CD14-positive monocyte (primary cell): ENCODE results near the gene ADIPOR1. TPM values are rescaled to one million over a fixed set of nuclear protein-coding genes. Genes with fewer than 3 reads are reported as not detected.

Source experiments
- DNase-seq, 3 donors: peaks; one replicate each; pipeline ENCODE4 v3.0.0-alpha.2; 2011 to 2022
- H2AFZ ChIP-seq: 2 replicates; pipeline ENCODE4 v1.6.0; 2012; ENCODE audit warnings: mild to moderate bottlenecking, low read depth, low read length, inconsistent platforms; ENCODE audit not compliant: insufficient read depth, poor library complexity, severe bottlenecking
- H3K27ac ChIP-seq, 2 donors: 1 replicate in 1 of 2; 2 replicates in 1 of 2; pipeline ENCODE4 v1.5.1; 2012 to 2013; ENCODE audit warnings: low read length in 2 of 2, control low read depth in 1 of 2, inconsistent platforms in 1 of 2, low read depth in 1 of 2, mild to moderate bottlenecking in 1 of 2
- H3K27me3 ChIP-seq, 2 donors: one replicate each; pipeline versions ENCODE4 v1.6.0 to v1.6.1; 2011 to 2013; ENCODE audit warnings: low read length in 2 of 2; ENCODE audit not compliant: control insufficient read depth in 2 of 2, insufficient read depth in 2 of 2
- H3K36me3 ChIP-seq, 2 donors: replicated peaks in 1 of 2; 1 replicate in 1 of 2; 2 replicates in 1 of 2; pipeline versions ENCODE4 v1.5.1 to v1.6.1; 2012 to 2013; ENCODE audit warnings: low read length in 2 of 2, control low read depth in 1 of 2, inconsistent platforms in 1 of 2, mild to moderate bottlenecking in 1 of 2; ENCODE audit not compliant: insufficient read depth in 2 of 2, control insufficient read depth in 1 of 2
- H3K4me1 ChIP-seq, 2 donors: 1 replicate in 1 of 2; 2 replicates in 1 of 2; pipeline versions ENCODE4 v1.5.1 to v1.6.1; 2012 to 2013; ENCODE audit warnings: low read length in 2 of 2, control low read depth in 1 of 2, inconsistent platforms in 1 of 2, mild to moderate bottlenecking in 1 of 2, moderate library complexity in 1 of 2; ENCODE audit not compliant: insufficient read depth in 2 of 2, control insufficient read depth in 1 of 2
- H3K4me2 ChIP-seq: replicated peaks from 2 replicates; pipeline ENCODE3; 2012; ENCODE audit warnings: low read length, moderate library complexity, mild to moderate bottlenecking; ENCODE audit not compliant: poor library complexity, severe bottlenecking; ENCODE audit errors: extremely low read depth
- H3K4me3 ChIP-seq, 3 experiments: fragments of 200-600 bp in 1 of 3; sonication (generic) in 1 of 3; replicated peaks in 1 of 3; 1 replicate in 2 of 3; 2 replicates in 1 of 3; pipeline ENCODE4 v1.5.1; 2011 to 2013; ENCODE audit warnings: low read length in 3 of 3, mild to moderate bottlenecking in 3 of 3, control low read depth in 2 of 3, low read depth in 2 of 3, inconsistent platforms in 1 of 3, moderate library complexity in 1 of 3
- H3K79me2 ChIP-seq: 2 replicates; pipeline ENCODE4 v1.6.0; 2012; ENCODE audit warnings: mild to moderate bottlenecking, control low read depth, inconsistent platforms, low read length, moderate library complexity; ENCODE audit not compliant: insufficient read depth
- H3K9ac ChIP-seq: 2 replicates; pipeline ENCODE4 v1.6.0; 2017; ENCODE audit warnings: low read length, mild to moderate bottlenecking; ENCODE audit not compliant: insufficient read depth, poor library complexity, severe bottlenecking
- H3K9me3 ChIP-seq, 2 donors: replicated peaks in 1 of 2; 1 replicate in 1 of 2; 2 replicates in 1 of 2; pipeline versions ENCODE4 v1.5.1 to v1.6.1; 2012 to 2013; ENCODE audit warnings: low read length in 2 of 2, control low read depth in 1 of 2; ENCODE audit not compliant: control insufficient read depth in 1 of 2, insufficient read depth in 1 of 2
- H4K20me1 ChIP-seq: 2 replicates; pipeline ENCODE4 v1.6.0; 2012; ENCODE audit warnings: mild to moderate bottlenecking, low read length, control low read depth, moderate library complexity; ENCODE audit not compliant: insufficient read depth
- H3K27ac Mint-ChIP-seq, 7 donors: one replicate each; pipeline ENCODE4 v1.8.0; 2020; ENCODE audit warnings: mild to moderate bottlenecking in 7 of 7, mixed read lengths in 7 of 7, moderate library complexity in 6 of 7, inconsistent platforms in 2 of 7
- H3K27me3 Mint-ChIP-seq, 3 donors: one replicate each; pipeline ENCODE4 v1.8.0; 2021 to 2022; ENCODE audit warnings: low read depth in 3 of 3, mild to moderate bottlenecking in 3 of 3, mixed read lengths in 3 of 3, moderate library complexity in 3 of 3, inconsistent platforms in 1 of 3
- H3K36me3 Mint-ChIP-seq, 2 donors: one replicate each; pipeline ENCODE4 v1.8.0; 2020; ENCODE audit warnings: mixed read lengths in 2 of 2, inconsistent platforms in 1 of 2, mild to moderate bottlenecking in 1 of 2
- H3K4me1 Mint-ChIP-seq: one replicate; pipeline ENCODE4 v1.8.0; 2020; ENCODE audit warnings: mild to moderate bottlenecking, mixed read lengths
- H3K4me3 Mint-ChIP-seq, 2 donors: one replicate each; pipeline ENCODE4 v1.8.0; 2020; ENCODE audit warnings: mild to moderate bottlenecking in 2 of 2, mixed read lengths in 2 of 2, moderate library complexity in 1 of 2
- H3K9me3 Mint-ChIP-seq, 7 donors: one replicate each; pipeline ENCODE4 v1.8.0; 2020 to 2022; ENCODE audit warnings: mixed read lengths in 7 of 7, mild to moderate bottlenecking in 6 of 7, moderate library complexity in 6 of 7, inconsistent platforms in 2 of 7
- CTCF ChIP-seq: fragments of 200-600 bp; IDR thresholded peaks from one replicate; pipeline ENCODE4 v1.8.0; 2022; ENCODE audit warnings: antibody characterized with exemption, mild to moderate bottlenecking
- WGBS: methylation state at CpG from one replicate; pipeline ENCODE4 v1.1.5; 2013; ENCODE audit warnings: missing lambda C conversion rate; ENCODE audit not compliant: insufficient coverage; 5-methylcytosine and 5-hydroxymethylcytosine counted together
- intact Hi-C, 2 donors: fragments of 100-400 bp; cut with micrococcal nuclease; formaldehyde crosslinking; loops; one replicate each; pipeline versions ENCODE4 v1.15.0 to v1.15.1; 2023
- polyA plus RNA-seq, 3 donors: library from polyadenylated mRNA; depleted of rRNA in 1 of 3; unstranded in 2 of 3; stranded (reverse) in 1 of 3; fragments of 300-500 nt in 2 of 3; fragments of >200 nt in 1 of 3; fragmentation: Illumina TruSeq in 2 of 3; gene quantifications; 1 replicate in 2 of 3; 2 replicates in 1 of 3; pipeline ENCODE4 v1.2.3, GENCODE V29; 2012 to 2021

Gene ADIPOR1
- polyA plus RNA-seq, 3 donors: 140 to 216 (median 197) TPM

GRCh38 chr1:202935844-202936243, 22.3 kb downstream of the ADIPOR1 start:
- H3K4me2 ChIP-seq: no peak overlapping the region
- no peak for TF ChIP-seq CTCF
- peaks cover 0 to 6% (median 2%) of the 10 kb centered on the region in 7 donors for H3K9me3 Mint-ChIP-seq
- intact Hi-C loops: no loop called here
- no peak for DNase-seq
- H3K4me1 ChIP-seq: no peaks in the 10 kb centered on the region
- no peak overlapping the region for H2AFZ ChIP-seq
- no peaks in the 10 kb centered on the region for H4K20me1 ChIP-seq
- H3K27ac Mint-ChIP-seq: no peak overlapping the region
- H3K36me3 ChIP-seq: peaks cover 6 to 19% of the 10 kb centered on the region in 2 donors
- H3K9ac ChIP-seq: no peak overlapping the region
- no peak overlapping the region for H3K4me3 Mint-ChIP-seq
- H3K4me3 ChIP-seq: no peak overlapping the region
- H3K27ac ChIP-seq: no peak overlapping the region
- WGBS: 100% methylated on average over 1 of the region's 3 CpGs
- H3K27me3 ChIP-seq: no peaks in the 10 kb centered on the region
- peaks cover 5 to 10% (median 7%) of the 10 kb centered on the region in 3 donors for H3K27me3 Mint-ChIP-seq
- no peaks in the 10 kb centered on the region for H3K4me1 Mint-ChIP-seq
- no peaks in the 10 kb centered on the region for H3K79me2 ChIP-seq
- H3K36me3 Mint-ChIP-seq: peaks cover 13 to 16% of the 10 kb centered on the region in 2 donors
- H3K9me3 ChIP-seq: no peaks in the 10 kb centered on the region

- no peak for DNase-seq
- Histone ChIP-seq H2AFZ (no peak overlapping the region), H3K27ac (no peak overlapping the region), H3K9me3 (no peaks in the 10 kb centered on the region), H3K79me2 (no peaks in the 10 kb centered on the region), H3K27me3 (no peaks in the 10 kb centered on the region), H3K4me3 (no peak overlapping the region), H4K20me1 (no peaks in the 10 kb centered on the region), H3K9ac (no peak overlapping the region), H3K4me1 (no peaks in the 10 kb centered on the region), H3K36me3 (peaks cover 0 to 8% of the 10 kb centered on the region in 2 donors), H3K4me2 (no peak overlapping the region)
- intact Hi-C loops: no loop called here
- peaks cover 2% of the 10 kb centered on the region for H3K4me1 Mint-ChIP-seq
- peaks cover 0 to 6% (median 2%) of the 10 kb centered on the region in 7 donors for H3K9me3 Mint-ChIP-seq
- no peak for TF ChIP-seq CTCF
- H3K27me3 Mint-ChIP-seq: peaks cover 5 to 13% (median 7%) of the 10 kb centered on the region in 3 donors
- H3K27ac Mint-ChIP-seq: no peak overlapping the region
- peaks cover 4 to 5% of the 10 kb centered on the region in 2 donors for H3K36me3 Mint-ChIP-seq
- no peak overlapping the region for H3K4me3 Mint-ChIP-seq
- WGBS: 100% methylated on average over 1 of the region's 3 CpGs
These were observed 23.4 kb downstream of the ADIPOR1 start for GRCh38 chr1:202934755-202935154.
